NCI-H510A treated with DMSO at 0.1 percent for 48 hours (cell line): ENCODE measurements around the gene COPE.
"Not testable (repeated sequence)": the region's sequence is repeated elsewhere in the genome, so short reads cannot be mapped to it uniquely, and the experiment has no call there.

Source experiments
- DNase-seq: peaks from one replicate; lab custom pipeline; 2025; lab: John Stamatoyannopoulos, UW

COPE gene

DNA sequence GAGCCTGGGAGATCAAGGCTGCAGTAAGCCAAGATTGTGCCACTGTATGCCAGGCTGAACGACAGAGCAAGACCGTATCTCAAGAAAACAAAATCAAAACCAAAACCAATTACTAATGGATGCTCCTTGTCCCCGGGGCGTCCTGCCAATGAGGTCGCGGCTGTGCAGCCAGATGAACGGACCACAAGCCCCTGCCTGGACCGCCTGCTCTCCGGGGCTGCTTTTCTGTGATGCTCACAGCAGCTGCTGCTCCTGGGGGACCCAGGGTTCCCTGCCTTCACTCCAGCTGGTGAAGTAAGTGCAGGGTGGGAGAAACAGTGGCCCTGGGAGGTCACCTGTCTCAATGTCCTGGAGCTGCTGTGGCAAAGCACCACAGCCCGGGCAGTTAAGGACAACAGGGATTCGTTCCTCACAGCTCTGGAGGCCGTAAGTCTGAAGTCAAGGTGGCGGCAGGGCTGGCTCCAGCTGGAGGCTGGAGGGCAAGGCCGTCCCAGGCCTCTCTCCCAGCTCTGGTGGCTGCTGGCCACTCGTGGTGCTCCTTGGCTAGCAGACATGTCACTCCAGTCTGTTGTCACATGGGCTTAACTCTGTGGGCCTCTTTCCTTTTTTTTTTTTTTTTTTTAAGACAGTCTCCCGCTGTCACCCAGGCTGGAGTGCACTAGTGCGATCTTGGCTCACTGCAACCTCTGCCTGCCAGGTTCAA is 10.1 kb downstream of the COPE start:
- DNase-seq: no peak

DNA sequence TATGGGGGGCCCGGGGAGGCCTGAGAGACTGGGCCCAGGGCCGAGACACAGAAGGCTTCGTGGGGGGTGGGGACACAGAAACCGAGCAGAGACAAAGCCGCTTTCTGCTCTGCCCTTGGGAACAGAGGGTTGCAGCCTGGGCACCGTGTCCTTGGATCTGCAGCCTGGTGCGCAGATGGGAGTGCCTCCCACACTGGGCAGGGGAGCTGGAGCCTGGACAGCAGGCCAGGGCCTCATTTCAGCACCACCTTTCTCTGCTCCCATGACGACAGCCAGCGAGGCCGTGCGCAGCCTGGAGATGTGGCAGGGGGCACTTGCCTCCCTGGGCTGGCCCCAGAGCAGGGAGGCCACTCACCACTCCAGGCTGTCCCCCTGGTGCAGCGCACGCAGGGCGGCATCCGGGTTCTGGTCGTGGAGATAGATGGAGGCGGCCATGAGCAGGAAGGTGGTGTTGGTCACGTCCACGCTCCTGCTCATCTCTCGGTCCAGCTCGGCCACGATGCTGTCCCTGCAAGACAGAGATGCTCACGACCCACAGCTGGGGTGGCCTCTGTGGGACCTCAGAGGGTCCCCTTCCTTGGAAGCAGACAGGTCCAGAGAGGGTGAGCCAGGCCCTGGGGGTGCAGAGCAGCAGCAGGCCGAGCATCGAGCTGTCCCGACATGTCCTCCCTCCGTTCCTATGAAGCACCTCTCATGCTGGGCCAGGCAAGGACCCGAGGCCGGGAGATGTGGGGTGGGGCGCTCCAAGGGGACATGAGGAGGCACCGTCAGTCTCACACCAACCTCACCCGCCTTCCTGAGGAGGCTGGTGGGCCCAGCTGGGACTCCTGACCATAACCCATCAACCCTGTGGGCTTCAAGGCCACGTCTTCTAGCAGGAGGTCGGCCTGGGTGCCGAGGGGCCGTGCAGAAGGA is 12.3 kb downstream of the COPE start:
- DNase-seq: no peak

- no peak for DNase-seq
These were observed 13.5 kb downstream of the COPE start for GRCh38 chr19:18905513-18906236.

DNA sequence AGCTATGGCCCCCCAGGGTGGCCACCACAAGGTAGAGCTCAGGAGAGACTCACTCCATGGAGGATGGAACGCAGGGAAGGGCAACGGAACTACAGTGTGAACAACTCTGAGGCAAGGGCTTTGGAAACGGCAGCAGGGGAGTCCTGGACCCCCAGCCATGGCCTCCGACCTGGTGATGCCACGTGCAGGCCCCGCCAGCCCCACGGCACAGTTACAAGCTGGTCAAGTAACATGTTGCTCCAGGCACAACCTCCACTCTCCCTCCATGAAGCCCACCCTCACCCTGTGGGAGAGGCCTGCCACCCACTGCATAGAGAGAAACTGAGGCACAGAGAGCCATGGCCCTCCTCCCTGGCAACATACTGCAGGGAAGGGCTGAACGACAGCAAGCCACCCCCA is 14.1 kb downstream of the COPE start:
- DNase-seq: no peak

- no peak for DNase-seq
These were observed 14.7 kb downstream of the COPE start for GRCh38 chr19:18904334-18905057.

DNA sequence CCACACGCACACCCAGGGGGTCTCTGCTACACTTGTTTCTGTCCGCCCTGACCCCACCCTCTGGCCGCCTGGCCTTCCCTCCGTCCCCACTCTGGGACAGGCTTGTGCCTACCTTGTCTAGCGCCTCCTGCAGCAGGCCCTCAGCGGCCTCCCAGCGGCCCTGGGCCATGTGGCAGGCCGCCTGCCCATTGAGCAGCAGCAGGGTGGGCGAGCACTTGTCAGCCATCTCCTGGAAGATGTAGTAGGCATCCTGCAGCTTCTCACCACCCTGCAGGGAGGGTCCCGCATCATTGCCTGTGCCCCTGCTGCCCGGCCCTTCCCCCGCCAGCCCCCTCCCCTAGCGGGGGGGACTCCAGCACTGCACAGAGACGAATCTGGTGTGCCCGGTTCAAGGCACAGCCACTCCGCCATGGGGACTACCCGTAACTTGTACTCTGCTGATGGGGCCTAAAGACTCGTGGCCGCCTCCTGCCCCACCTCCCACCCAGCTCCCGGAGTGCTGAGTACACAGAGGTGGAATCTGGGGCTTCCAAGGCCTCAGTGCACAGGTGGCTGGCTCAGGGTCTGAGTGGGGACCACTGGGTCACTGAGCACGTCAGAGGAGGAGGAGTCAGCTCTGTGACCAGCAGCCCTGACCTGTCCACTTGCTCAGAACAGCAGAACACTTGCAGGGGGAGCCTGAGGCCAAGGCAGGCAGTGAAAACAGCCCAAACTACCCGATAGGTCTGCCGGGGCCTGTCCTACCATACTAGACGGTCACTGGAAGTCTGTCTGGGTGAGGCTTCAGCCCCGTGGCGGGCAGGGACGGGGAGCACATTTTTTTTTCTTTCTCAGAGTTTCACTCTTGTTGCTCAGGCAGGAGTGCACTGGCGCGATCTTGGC is 15.8 kb downstream of the COPE start:
- no peak for DNase-seq

DNA sequence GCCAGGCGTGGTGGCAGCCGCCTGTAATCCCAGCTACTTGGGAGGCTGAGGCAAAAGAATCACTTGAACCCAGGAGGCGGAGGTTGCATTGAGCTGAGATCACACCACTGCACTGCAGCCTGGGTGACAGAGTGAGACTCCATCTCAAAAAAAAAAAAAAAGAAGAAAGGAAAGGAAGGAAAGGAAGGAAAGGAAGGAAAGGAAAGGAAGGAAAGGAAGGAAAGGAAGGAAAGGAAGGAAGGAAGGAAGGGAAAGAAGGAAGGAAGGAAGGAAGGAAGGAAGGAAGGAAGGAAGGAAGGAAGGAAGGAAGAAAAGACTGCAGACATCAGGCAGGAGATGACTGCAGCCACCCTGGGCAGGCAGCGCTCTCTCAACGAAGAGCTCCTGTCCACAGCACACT is 16.7 kb downstream of the COPE start:
- DNase-seq: not testable (repeated sequence)

- no peak for DNase-seq
These were observed 17.7 kb downstream of the COPE start for GRCh38 chr19:18901491-18901890.

DNA sequence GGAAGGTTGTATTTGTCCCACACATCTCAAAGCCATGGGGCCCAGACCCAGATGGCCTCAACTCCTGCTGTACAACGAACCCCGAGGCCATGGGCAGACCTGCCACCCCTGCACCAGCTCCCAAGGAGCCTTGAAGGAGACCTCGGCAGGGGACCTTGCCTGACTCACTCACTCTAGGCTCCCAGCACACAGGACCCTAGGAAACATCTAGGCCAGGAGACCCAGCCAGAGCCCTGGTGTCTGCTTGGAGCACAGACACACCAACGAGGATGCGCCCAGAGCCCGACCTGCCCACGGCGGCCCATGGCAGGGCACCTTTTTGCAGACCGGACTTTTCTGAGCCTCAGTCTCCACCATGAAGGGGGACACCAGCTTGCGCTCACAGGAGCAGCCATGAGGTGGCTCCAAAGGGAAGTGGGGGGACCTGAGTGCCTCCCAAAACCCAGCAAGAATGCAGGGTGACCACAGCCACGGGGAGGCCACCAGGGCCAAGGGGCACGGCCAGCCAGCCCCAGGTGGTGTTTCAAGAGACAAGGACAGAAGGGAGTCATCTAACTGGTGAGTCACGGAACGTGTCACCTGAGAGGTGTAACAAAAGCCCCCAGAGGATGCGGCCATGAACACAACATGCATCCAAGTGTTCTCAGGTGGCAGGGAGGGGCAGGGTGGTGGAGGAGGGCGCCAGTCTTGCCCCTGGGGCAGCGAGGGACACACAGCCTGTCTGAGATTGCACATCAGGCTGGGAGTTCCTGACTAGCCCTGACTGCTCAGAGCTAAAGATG is 18.3 kb downstream of the COPE start:
- no peak for DNase-seq

- no peak for DNase-seq
These were observed 19.3 kb downstream of the COPE start for GRCh38 chr19:18899624-18900560.

- DNase-seq: no peak
These were observed 20.4 kb downstream of the COPE start for GRCh38 chr19:18898607-18899408.

DNA sequence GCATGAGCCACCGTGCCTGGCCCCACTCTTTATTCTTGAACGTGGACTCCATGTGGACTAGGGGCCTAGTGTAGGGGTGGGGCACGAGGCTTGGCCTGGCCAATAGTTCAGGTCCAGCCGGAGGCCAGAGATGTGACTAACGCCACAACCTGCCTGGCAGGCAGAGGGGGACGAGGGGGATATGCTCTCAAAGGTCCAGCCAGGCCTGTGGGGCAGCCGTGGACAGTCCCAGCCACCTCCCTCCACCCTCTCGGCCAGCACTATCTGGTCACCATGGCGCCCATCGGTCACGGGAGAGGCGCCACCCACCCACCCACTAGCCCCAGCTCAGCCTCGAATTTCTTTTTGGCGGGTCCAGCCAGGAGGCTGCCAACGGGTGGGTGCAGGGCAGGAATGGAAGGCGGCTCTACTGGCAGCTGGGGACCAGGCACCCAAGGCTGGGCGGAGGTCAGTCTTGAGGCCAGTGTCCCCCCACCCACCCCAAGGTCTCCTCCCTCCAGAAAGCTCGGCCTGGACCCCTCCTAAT is 21.0 kb downstream of the COPE start:
- DNase-seq: no peak

GRCh38 chr19:18897094-18898029 is 21.8 kb downstream of the COPE start:
- no peak for DNase-seq

DNA sequence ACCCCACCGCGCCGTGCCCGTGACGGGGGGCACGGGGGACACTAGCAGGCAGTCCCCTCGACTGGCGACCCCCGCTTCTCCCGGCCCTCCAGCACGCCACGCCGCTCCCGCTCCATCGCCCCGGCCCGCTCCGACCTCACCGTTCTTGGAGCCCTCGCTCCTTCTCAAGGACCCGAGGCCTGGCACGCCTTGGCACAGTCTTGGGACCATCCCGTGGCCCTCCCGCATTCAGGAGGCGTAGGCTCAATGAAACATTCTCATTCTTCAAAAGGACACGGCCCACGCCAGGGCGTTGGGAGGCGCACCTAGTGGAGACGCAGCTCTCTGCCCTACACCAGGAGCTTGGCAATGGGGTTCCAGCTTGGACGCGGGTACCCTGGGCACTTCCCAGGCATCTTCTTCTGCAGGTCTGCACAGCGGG is 22.8 kb downstream of the COPE start:
- no peak for DNase-seq

DNA sequence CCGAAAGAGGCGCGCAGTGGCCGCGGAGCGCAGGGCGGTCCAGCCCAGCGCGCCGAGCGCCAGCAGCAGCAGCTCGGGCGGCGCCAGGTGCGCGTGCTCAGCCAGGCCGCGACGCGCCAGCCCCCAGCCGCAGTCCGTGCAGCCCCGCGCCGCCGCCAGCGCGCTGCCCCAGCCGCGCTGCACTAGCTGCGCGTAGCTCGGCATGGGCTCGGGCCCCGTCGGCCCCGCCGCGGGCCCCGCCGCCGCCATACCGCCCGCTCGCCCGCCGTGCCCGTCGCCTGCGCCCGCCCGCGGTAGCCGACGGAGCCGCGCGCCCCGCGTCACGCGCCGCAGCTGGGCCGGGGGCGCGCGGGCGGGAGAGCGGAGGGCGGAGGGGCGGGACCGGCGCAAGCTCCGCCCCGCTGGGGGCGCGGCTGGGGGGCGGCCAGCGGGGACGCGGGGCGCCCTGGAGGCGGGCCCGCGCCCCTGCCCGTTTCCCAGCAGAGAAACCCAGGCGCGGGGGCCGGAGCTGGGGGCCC is 23.3 kb downstream of the COPE start, which contains the start of gene CERS1:
TSS of gene CERS1 (minus strand) at position 335 of the 518 bp plus-strand sequence. CDS start at position 249, 86 bp downstream.
- DNase-seq: no peak
